ENCODE results near the gene LMOD1.
"Not testable (repeated sequence)": the region's sequence is repeated elsewhere in the genome, so short reads cannot be mapped to it uniquely, and the experiment has no call there.

Gene LMOD1

DNA sequence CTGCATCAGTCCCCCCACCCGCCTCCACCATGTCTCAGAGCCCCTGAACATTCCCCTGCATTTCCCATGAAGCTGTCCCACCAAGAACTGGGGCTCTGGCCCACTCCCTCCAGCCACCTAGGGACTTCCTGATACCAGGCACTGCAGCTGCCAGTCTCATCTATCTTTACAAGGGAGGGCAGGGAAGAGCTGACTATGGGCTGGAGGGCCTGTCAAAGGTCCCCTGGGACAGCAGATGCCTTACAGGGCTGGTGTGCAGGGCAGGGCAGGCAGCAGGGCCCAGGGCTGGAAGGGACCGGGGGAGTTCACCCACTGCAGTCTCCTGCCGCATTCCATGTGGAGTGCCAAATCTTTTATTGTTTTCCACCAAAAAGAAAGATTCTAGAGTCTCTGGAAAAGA, 40.0 kb downstream of the LMOD1 start:
- TF ChIP-seq, protein P1, sequence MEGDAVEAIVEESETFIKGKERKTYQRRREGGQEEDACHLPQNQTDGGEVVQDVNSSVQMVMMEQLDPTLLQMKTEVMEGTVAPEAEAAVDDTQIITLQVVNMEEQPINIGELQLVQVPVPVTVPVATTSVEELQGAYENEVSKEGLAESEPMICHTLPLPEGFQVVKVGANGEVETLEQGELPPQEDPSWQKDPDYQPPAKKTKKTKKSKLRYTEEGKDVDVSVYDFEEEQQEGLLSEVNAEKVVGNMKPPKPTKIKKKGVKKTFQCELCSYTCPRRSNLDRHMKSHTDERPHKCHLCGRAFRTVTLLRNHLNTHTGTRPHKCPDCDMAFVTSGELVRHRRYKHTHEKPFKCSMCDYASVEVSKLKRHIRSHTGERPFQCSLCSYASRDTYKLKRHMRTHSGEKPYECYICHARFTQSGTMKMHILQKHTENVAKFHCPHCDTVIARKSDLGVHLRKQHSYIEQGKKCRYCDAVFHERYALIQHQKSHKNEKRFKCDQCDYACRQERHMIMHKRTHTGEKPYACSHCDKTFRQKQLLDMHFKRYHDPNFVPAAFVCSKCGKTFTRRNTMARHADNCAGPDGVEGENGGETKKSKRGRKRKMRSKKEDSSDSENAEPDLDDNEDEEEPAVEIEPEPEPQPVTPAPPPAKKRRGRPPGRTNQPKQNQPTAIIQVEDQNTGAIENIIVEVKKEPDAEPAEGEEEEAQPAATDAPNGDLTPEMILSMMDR (IDR thresholded peaks at IDR 0.05; ENCODE audit: extremely low read depth, insufficient read depth, missing control alignments): no peak
- in situ Hi-C loops (cut with MboI; ENCODE audit: low pct_unique_long_range_greater_than_20kb, low sequenced_read_pairs, unreplicated experiment): no loop called here
- no peak for DNase-seq (ENCODE audit: low spot score)

- TF ChIP-seq, protein P1 (IDR thresholded peaks at IDR 0.05; ENCODE audit: extremely low read depth, insufficient read depth, missing control alignments): no peak
Measured at GRCh38 chr1:201905234-201905890, 41.0 kb downstream of the LMOD1 start.

GRCh38 chr1:201904579-201904978, 41.8 kb downstream of the LMOD1 start:
- no peak for DNase-seq (ENCODE audit: low spot score)
- TF ChIP-seq, protein P1 (IDR thresholded peaks at IDR 0.05; ENCODE audit: extremely low read depth, insufficient read depth, missing control alignments): no peak
- in situ Hi-C loops (cut with MboI; ENCODE audit: low pct_unique_long_range_greater_than_20kb, low sequenced_read_pairs, unreplicated experiment): loop anchor here (5.0 kb wide), 1 partner anchor 68 kb away; no protein-coding TSS in a partner anchor

More at GRCh38 chr1:201905234-201905890, 41.0 kb downstream of the LMOD1 start:
- in situ Hi-C loops (cut with MboI; ENCODE audit: low pct_unique_long_range_greater_than_20kb, low sequenced_read_pairs, unreplicated experiment): no loop called here
- no peak for DNase-seq (ENCODE audit: low spot score)

- in situ Hi-C loops (cut with MboI; ENCODE audit: low pct_unique_long_range_greater_than_20kb, low sequenced_read_pairs, unreplicated experiment): loop anchor here (5.0 kb wide), 1 partner anchor 69 kb away; no protein-coding TSS in a partner anchor
- no peak for DNase-seq (ENCODE audit: low spot score)
- TF ChIP-seq, protein P1 (IDR thresholded peaks at IDR 0.05; ENCODE audit: extremely low read depth, insufficient read depth, missing control alignments): no peak
Measured at GRCh38 chr1:201903135-201903534, 43.2 kb downstream of the LMOD1 start.

DNA sequence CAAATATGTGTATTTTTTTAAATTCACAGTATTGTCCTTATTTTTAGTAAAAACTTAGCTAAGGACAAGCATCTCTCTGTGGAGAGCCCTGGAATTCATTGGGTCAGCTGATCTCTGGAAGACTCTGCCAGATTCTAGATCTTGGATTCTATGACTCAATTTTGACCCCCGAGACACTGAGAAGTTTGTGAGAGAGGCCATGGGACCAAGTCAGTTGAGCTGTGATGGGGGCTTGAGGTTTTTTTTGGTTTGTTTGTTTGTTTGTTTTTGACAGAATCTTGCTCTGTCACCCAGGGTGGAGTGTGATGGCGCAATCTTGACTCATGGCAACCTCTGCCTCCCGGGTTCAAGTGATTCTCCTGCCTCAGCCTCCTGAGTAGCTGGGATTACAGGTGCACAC, 44.1 kb downstream of the LMOD1 start:
- DNase-seq (ENCODE audit: low spot score): no peak
- TF ChIP-seq, protein P1 (IDR thresholded peaks at IDR 0.05; ENCODE audit: extremely low read depth, insufficient read depth, missing control alignments): no peak
- in situ Hi-C loops (cut with MboI; ENCODE audit: low pct_unique_long_range_greater_than_20kb, low sequenced_read_pairs, unreplicated experiment): loop anchor here (5.0 kb wide), 1 partner anchor 70 kb away; no protein-coding TSS in a partner anchor

GRCh38 chr1:201901036-201901435, 45.3 kb downstream of the LMOD1 start:
- in situ Hi-C loops (cut with MboI; ENCODE audit: low pct_unique_long_range_greater_than_20kb, low sequenced_read_pairs, unreplicated experiment): loop anchor here (5.0 kb wide), 1 partner anchor 71 kb away; no protein-coding TSS in a partner anchor
- DNase-seq (ENCODE audit: low spot score): not testable (repeated sequence)

DNA sequence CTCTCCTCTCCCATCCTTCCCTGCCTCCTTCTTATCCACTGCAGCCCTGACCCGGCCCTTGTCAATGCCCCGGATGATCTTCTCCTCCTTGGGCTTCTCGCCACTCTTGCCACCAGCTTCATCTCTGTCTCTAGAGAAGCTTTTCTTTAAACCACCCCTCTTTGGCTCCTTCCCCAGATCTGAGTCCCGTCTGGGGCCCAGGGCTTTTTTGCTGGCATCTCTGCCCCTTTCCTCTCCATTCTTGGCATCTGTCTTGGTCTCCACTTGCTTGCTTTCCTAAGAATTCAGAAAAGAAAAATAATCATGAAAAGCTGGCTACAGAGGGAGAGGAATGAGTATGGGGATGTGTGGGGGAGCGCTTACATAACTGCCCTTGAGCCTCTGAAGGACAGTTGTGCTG, 45.9 kb downstream of the LMOD1 start:
- TF ChIP-seq, protein P1 (IDR thresholded peaks at IDR 0.05; ENCODE audit: extremely low read depth, insufficient read depth, missing control alignments): no peak
- in situ Hi-C loops (cut with MboI; ENCODE audit: low pct_unique_long_range_greater_than_20kb, low sequenced_read_pairs, unreplicated experiment): loop anchor here (5.0 kb wide), 1 partner anchor 72 kb away; no protein-coding TSS in a partner anchor
- DNase-seq (ENCODE audit: low spot score): no peak

Data from GM13977 (cell line).